GM12874 (cell line): ENCODE measurements around the gene OBI1.

ENCODE experiments used
- TF ChIP-seq, protein P1 (sequence below): IDR thresholded peaks from 2 replicates; pipeline ENCODE4 v1.5.1; 2011; ENCODE audit warnings: low read depth, mild to moderate bottlenecking, control low read depth, low read length, moderate library complexity; ENCODE audit not compliant: insufficient read depth

Gene OBI1

DNA sequence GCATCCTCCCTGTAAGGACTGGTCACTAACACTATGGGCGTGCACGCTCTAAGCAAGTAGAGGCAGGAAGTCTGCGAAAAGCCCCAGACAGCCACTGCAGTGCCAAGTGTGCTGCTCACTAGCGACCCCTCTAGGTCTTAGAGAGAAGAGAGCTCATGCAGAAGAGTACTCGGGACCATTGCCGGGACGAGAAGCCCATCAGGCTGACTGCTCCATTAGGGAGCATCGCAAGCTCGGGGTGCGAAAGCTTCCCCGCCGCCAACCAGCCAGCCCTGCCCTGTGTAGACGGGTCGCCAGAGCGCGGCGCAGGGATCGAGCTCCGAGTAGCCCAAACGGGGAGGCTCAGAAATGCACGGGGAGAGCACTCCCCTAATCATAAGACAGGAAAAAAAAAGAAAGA, 72.2 kb downstream of the OBI1 start:
- TF ChIP-seq, protein P1, sequence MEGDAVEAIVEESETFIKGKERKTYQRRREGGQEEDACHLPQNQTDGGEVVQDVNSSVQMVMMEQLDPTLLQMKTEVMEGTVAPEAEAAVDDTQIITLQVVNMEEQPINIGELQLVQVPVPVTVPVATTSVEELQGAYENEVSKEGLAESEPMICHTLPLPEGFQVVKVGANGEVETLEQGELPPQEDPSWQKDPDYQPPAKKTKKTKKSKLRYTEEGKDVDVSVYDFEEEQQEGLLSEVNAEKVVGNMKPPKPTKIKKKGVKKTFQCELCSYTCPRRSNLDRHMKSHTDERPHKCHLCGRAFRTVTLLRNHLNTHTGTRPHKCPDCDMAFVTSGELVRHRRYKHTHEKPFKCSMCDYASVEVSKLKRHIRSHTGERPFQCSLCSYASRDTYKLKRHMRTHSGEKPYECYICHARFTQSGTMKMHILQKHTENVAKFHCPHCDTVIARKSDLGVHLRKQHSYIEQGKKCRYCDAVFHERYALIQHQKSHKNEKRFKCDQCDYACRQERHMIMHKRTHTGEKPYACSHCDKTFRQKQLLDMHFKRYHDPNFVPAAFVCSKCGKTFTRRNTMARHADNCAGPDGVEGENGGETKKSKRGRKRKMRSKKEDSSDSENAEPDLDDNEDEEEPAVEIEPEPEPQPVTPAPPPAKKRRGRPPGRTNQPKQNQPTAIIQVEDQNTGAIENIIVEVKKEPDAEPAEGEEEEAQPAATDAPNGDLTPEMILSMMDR: peak; percentile 59

DNA sequence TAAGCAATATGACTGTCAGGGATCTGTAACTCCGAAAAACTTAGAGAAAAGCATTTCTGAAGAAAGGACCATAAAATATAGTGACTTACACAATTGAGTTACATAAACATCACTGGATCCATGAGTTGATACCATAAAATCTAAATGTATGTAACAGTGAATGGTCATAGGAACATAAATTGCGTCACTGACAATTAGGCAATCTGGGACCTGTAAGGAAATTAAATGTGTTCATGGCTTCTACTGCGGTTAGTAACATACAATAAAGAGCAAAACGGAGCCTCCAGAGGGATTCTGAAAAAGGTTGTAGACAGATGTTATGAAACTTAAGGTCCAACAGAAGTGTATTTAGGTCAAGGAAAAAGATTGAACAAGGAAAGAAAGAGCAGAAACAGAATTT, 82.7 kb downstream of the OBI1 start:
- TF ChIP-seq, protein P1: no peak

DNA sequence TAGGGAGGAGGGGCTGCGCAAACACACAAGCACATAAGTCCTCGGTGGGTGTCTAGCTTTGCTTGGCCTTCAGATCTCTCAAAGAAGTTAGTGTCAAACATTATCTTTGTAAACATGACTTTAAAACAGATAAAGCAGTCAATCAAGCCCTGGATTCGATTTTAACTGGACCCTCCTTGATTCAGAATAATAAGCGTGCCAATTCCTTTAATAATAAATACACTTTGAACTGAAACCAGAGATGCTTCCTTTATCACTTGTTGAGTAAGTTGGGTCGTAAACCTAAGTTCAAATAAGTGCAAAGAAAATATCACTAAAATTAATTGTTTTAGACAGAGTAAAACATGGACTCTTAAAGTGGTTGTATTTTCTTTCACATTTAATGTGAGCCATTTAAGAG, 86.5 kb downstream of the OBI1 start:
- TF ChIP-seq, protein P1: no peak

DNA sequence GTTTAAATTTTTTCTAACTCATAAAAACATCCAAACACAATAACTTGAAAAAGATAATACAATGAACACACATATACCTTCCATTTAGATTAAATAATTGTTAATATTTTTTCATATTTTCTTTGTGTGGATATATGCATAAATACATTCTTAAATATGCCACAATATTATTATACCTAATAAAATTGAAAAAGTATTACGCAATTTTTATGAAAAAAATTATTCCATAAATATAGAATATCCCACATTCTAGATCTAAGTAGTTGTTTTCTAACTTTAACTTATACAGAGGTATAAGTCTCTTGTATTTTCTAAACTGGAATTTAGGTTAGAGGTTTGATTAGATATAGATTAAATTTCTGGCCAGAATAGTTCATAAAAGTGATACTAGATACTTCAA, 89.9 kb downstream of the OBI1 start:
- TF ChIP-seq, protein P1: no peak

DNA sequence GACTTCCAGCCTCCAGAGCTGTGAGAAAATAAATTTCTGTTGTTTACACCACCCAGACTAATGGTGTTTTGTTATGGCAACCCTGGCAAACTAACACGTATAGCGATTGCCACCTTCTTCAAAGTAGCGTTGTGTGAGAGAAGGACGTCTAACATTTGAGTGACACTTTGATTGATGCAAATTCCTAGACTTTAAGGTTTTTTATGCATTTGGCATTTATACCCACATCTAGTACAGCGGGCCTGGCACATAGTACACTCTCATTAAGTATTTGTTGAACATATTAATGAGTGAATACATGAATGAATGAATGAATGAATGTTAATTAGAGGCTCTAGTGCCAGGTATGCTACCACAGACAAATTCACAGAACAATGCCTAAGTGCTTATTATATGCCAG, 92.3 kb downstream of the OBI1 start:
- TF ChIP-seq, protein P1: no peak
